ENCODE measurements around the gene MFSD12. TPM values are rescaled to one million over a fixed set of nuclear protein-coding genes. Genes with fewer than 3 reads are reported as not detected.

Gene MFSD12
- total RNA-seq, 1 experiment from 2014 or later, result 131 TPM

DNA sequence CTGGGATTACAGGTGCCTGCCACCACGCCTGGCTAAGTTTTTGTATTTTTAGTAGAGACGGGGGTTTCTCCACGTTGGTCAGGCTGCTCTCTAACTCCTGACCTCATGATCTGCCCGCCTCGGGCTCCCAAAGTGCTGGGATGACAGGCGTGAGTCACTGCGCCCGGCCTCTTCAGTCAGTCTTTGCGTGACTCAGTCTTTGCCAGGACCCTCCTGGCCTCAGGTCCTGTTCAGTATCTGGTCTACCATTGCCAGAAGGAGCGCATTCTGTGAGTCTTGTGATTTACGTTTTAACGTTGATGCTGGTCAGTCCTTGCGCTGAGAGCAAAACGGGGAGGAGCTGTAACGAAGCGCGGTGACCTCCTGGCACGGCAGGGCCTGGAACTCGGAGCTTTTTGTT, 7.8 kb upstream of the MFSD12 start:
- H3K79me2 ChIP-seq (ENCODE audit: insufficient read depth, low read length), result no peaks in the 10 kb centered on the region
- peak; percentile 77 for ATAC-seq
- no peaks in the 10 kb centered on the region for H3K9me3 ChIP-seq (ENCODE audit: control insufficient read depth in 1 of 2, insufficient read depth in 1 of 2, low read depth in 1 of 2, low read length in 2 of 2)
- TF ChIP-seq EZH2 (IDR thresholded peaks at IDR 0.05) (no peak), CBX3 (IDR thresholded peaks at IDR 0.05; ENCODE audit: low read depth) (peak; percentile 77), SIN3A (IDR thresholded peaks at IDR 0.05; ENCODE audit: low read depth) (peak; percentile 58; the same call in 1 of the 2 replicates), JUND (IDR thresholded peaks at IDR 0.05) (peak; percentile 88), POLR2AphosphoS5 (IDR thresholded peaks at IDR 0.05; ENCODE audit: low read depth, low read length) (peak; percentile 24; the same call in 1 of the 2 replicates), SP1 (IDR thresholded peaks at IDR 0.05; ENCODE audit: low read depth) (peak; percentile 57; the same call in 1 of the 2 replicates), SRF (IDR thresholded peaks at IDR 0.05; ENCODE audit: low read depth) (no peak), MAX (IDR thresholded peaks at IDR 0.05) (peak; percentile 77)
- peak overlapping the region; percentile 82 for H3K4me2 ChIP-seq (ENCODE audit: low read length)
- no peak overlapping the region for H2AFZ ChIP-seq (ENCODE audit: low read depth, low read length, poor library complexity, severe bottlenecking)
- CTCF ChIA-PET, result interaction anchor here (0.7 kb wide), 1 partner anchor 32 kb away, joined by 3 read pairs; no protein-coding TSS in a partner anchor
- H3K36me3 ChIP-seq (ENCODE audit: control insufficient read depth in 1 of 2, insufficient read depth in 2 of 2, low read length in 2 of 2), result no peaks in the 10 kb centered on the region
- H3K27ac ChIP-seq (ENCODE audit: low read depth, low read length), result peak overlapping the region; percentile 77
- H3K9ac ChIP-seq (ENCODE audit: low read length), result peak overlapping the region; percentile 65
- BruUV-seq (replicated peaks), result no TSS peak
- peak; percentile 81 for DNase-seq (ENCODE audit: low read depth, low spot score)
- RAD21 ChIA-PET (ENCODE audit: low non-redundant PET in 1 of 2, low total read pairs in 2 of 2, uncharacterized antibody in 2 of 2, unreplicated experiment in 2 of 2), result interaction anchor here in 1 of 2 experiments (0.7 kb wide), 1 partner anchor 66 kb away, joined by 3 read pairs; no protein-coding TSS in a partner anchor
- peak overlapping the region; percentile 30 to 53 for H3K4me3 ChIP-seq (replicated peaks in 1 of 2; ENCODE audit: low read depth in 1 of 2, low read length in 2 of 2)
- POLR2A ChIA-PET, result interaction anchor here (0.7 to 1.6 kb wide), 3 partner anchors 10 to 493 kb away, joined by 5 to 7 read pairs (median 5); no protein-coding TSS in a partner anchor
- peaks cover 59 to 85% of the 10 kb centered on the region in 2 experiments for H3K4me1 ChIP-seq (ENCODE audit: control insufficient read depth in 1 of 2, insufficient read depth in 2 of 2, low read length in 2 of 2)
- intact Hi-C loops (cut with micrococcal nuclease), result no loop called here
- no peaks in the 10 kb centered on the region for H4K20me1 ChIP-seq (ENCODE audit: insufficient read depth)
- no peaks in the 10 kb centered on the region for H3K27me3 ChIP-seq (ENCODE audit: insufficient read depth, low read length)
- H3K9me2 ChIP-seq (ENCODE audit: insufficient read depth), result no peaks in the 10 kb centered on the region

GRCh38 chr19:3563709-3564524, 6.5 kb upstream of the MFSD12 start:
- Histone ChIP-seq H4K20me1 (ENCODE audit: insufficient read depth) (no peaks in the 10 kb centered on the region), H3K79me2 (ENCODE audit: insufficient read depth, low read length) (no peaks in the 10 kb centered on the region), H3K4me3 (replicated peaks in 1 of 2; ENCODE audit: low read depth in 1 of 2, low read length in 2 of 2) (0 out of 4 replicates have a peak overlapping the region, but pooled peaks of 1 of the 2 experiments have one; percentile 11), H3K27ac (ENCODE audit: low read depth, low read length) (peak overlapping the region; percentile 77), H3K4me2 (ENCODE audit: low read length) (peak overlapping the region; percentile 88), H2AFZ (ENCODE audit: low read depth, low read length, poor library complexity, severe bottlenecking) (no peak overlapping the region), H3K36me3 (ENCODE audit: control insufficient read depth in 1 of 2, insufficient read depth in 2 of 2, low read length in 2 of 2) (no peaks in the 10 kb centered on the region), H3K9me3 (ENCODE audit: control insufficient read depth in 1 of 2, insufficient read depth in 1 of 2, low read depth in 1 of 2, low read length in 2 of 2) (no peaks in the 10 kb centered on the region), H3K4me1 (ENCODE audit: control insufficient read depth in 1 of 2, insufficient read depth in 2 of 2, low read length in 2 of 2) (peaks cover 50 to 78% of the 10 kb centered on the region in 2 experiments), H3K27me3 (ENCODE audit: insufficient read depth, low read length) (no peaks in the 10 kb centered on the region), H3K9me2 (ENCODE audit: insufficient read depth) (no peaks in the 10 kb centered on the region), H3K9ac (ENCODE audit: low read length) (peak overlapping the region; percentile 68)
- ATAC-seq (no peak), DNase-seq (ENCODE audit: low read depth, low spot score) (no peak)
- no TSS peak for BruUV-seq (replicated peaks)
- intact Hi-C loops (cut with micrococcal nuclease), result no loop called here
- TF ChIP-seq FOSL1 (IDR thresholded peaks at IDR 0.05; ENCODE audit: low read depth), result no peak
- no peak for TF ChIP-seq POLR2A (IDR thresholded peaks at IDR 0.05; ENCODE audit: borderline replicate concordance, extremely low read depth, insufficient read depth, insufficient read length)
- no peak for TF ChIP-seq SRF (IDR thresholded peaks at IDR 0.05; ENCODE audit: low read depth)
- TF ChIP-seq, protein P1, sequence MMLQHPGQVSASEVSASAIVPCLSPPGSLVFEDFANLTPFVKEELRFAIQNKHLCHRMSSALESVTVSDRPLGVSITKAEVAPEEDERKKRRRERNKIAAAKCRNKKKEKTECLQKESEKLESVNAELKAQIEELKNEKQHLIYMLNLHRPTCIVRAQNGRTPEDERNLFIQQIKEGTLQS (IDR thresholded peaks at IDR 0.05), result no peak
- TF ChIP-seq POLR2AphosphoS5 (IDR thresholded peaks at IDR 0.05; ENCODE audit: low read depth, low read length), result no peak
- TF ChIP-seq, protein P2, sequence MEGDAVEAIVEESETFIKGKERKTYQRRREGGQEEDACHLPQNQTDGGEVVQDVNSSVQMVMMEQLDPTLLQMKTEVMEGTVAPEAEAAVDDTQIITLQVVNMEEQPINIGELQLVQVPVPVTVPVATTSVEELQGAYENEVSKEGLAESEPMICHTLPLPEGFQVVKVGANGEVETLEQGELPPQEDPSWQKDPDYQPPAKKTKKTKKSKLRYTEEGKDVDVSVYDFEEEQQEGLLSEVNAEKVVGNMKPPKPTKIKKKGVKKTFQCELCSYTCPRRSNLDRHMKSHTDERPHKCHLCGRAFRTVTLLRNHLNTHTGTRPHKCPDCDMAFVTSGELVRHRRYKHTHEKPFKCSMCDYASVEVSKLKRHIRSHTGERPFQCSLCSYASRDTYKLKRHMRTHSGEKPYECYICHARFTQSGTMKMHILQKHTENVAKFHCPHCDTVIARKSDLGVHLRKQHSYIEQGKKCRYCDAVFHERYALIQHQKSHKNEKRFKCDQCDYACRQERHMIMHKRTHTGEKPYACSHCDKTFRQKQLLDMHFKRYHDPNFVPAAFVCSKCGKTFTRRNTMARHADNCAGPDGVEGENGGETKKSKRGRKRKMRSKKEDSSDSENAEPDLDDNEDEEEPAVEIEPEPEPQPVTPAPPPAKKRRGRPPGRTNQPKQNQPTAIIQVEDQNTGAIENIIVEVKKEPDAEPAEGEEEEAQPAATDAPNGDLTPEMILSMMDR (IDR thresholded peaks at IDR 0.05 in 2 of 3, conservative IDR thresholded peaks at IDR 0.05 in 1 of 3; ENCODE audit: borderline replicate concordance in 1 of 3, insufficient read depth in 1 of 3, low read depth in 2 of 3, low read length in 2 of 3), result no peak
- RAD21 ChIA-PET (ENCODE audit: low non-redundant PET in 1 of 2, low total read pairs in 2 of 2, uncharacterized antibody in 2 of 2, unreplicated experiment in 2 of 2), result no interaction called here
- POLR2A ChIA-PET, result interaction anchor here (1.6 kb wide), 1 partner anchor 9 kb away, joined by 5 read pairs; no protein-coding TSS in a partner anchor
- CTCF ChIA-PET, result no interaction called here
